ENCODE measurements around the gene TBC1D9B. TPM values are rescaled to one million over a fixed set of nuclear protein-coding genes. Genes with fewer than 3 reads are reported as not detected.

TBC1D9B gene
- total and polyA plus RNA-seq, 2 of the 13 experiments (the other 11 are each of a cell fraction or from before 2014, with no cell fraction given): 35.0 to 50.0 TPM

GRCh38 chr5:179821298-179822058 is 86.2 kb downstream of the TBC1D9B start (continued):
- TF ChIP-seq ZNF280B (CRISPR knock-in tag; IDR thresholded peaks at IDR 0.05; ENCODE audit: borderline replicate concordance) (0 out of 2 replicates have a peak, but pooled peaks have one; percentile 3), ZNF703 (CRISPR knock-in tag; IDR thresholded peaks at IDR 0.05; ENCODE audit: borderline replicate concordance) (peak; percentile 63; the same call in 1 of the 2 replicates), ZNF891 (CRISPR knock-in tag; IDR thresholded peaks at IDR 0.05) (0 out of 2 replicates have a peak, but pooled peaks have one; percentile 12), MAF1 (CRISPR knock-in tag; IDR thresholded peaks at IDR 0.05; ENCODE audit: borderline replicate concordance) (no peak), ZNF451 (CRISPR knock-in tag; IDR thresholded peaks at IDR 0.05) (0 out of 2 replicates have a peak, but pooled peaks have one; percentile 35), CHD2 (IDR thresholded peaks at IDR 0.05; ENCODE audit: low read depth, low read length) (peak; percentile 46; the same call in 1 of the 2 replicates), ZNF720 (CRISPR knock-in tag; IDR thresholded peaks at IDR 0.05) (no peak), ZNF670 (CRISPR knock-in tag; IDR thresholded peaks at IDR 0.05; ENCODE audit: borderline replicate concordance) (no peak), NCOA1 (CRISPR knock-in tag; IDR thresholded peaks at IDR 0.05) (no peak; the same call in 1 of the 2 replicates), ZNF746 (CRISPR knock-in tag; IDR thresholded peaks at IDR 0.05) (0 out of 2 replicates have a peak, but pooled peaks have one; percentile 11), SMAD1 (CRISPR knock-in tag; IDR thresholded peaks at IDR 0.05; ENCODE audit: borderline replicate concordance, low read depth) (no peak), FIP1L1 (IDR thresholded peaks at IDR 0.05; ENCODE audit: borderline replicate concordance, insufficient read depth, low read depth, low read length) (0 out of 2 replicates have a peak, but pooled peaks have one; percentile 52), HNF4A (CRISPR knock-in tag; IDR thresholded peaks at IDR 0.05) (no peak), FOXK2 (IDR thresholded peaks at IDR 0.05) (peak; percentile 74), ZNF788 (CRISPR knock-in tag; IDR thresholded peaks at IDR 0.05; ENCODE audit: borderline replicate concordance) (peak; percentile 56; the same call in 1 of the 2 replicates), ZNF503 (CRISPR knock-in tag; IDR thresholded peaks at IDR 0.05) (peak; percentile 45; the same call in 1 of the 2 replicates), ONECUT2 (CRISPR knock-in tag; IDR thresholded peaks at IDR 0.05) (peak; percentile 7; the same call in 1 of the 2 replicates), MED1 (CRISPR knock-in tag; IDR thresholded peaks at IDR 0.05) (peak; percentile 60; the same call in 1 of the 2 replicates), PRDM10 (CRISPR knock-in tag; IDR thresholded peaks at IDR 0.05; ENCODE audit: low read depth) (0 out of 2 replicates have a peak, but pooled peaks have one; percentile 29), DNMT3B (CRISPR knock-in tag; conservative IDR thresholded peaks at IDR 0.05) (no peak)
- TF ChIP-seq, protein P1, sequence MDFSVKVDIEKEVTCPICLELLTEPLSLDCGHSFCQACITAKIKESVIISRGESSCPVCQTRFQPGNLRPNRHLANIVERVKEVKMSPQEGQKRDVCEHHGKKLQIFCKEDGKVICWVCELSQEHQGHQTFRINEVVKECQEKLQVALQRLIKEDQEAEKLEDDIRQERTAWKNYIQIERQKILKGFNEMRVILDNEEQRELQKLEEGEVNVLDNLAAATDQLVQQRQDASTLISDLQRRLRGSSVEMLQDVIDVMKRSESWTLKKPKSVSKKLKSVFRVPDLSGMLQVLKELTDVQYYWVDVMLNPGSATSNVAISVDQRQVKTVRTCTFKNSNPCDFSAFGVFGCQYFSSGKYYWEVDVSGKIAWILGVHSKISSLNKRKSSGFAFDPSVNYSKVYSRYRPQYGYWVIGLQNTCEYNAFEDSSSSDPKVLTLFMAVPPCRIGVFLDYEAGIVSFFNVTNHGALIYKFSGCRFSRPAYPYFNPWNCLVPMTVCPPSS (IDR thresholded peaks at IDR 0.05): no peak

Measured in HepG2 (cell line).